LNCaP clone FGC (cell line): ENCODE results near the gene SNRNP48.

Experiments used
- DNase-seq: peaks from one replicate; pipeline ENCODE4 v3.0.0-alpha.2; 2011; ENCODE audit warnings: low read depth
- H3K4me3 ChIP-seq: 2 replicates; pipeline ENCODE4 v1.5.1; 2011; ENCODE audit warnings: mild to moderate bottlenecking, low read depth, low read length, control low read depth
- TF ChIP-seq, protein P1 (sequence below): IDR thresholded peaks from 2 replicates; pipeline ENCODE4 v1.5.1; 2012; ENCODE audit warnings: mild to moderate bottlenecking; ENCODE audit not compliant: control insufficient read depth, insufficient read depth; ENCODE audit errors: extremely low read depth

SNRNP48 gene

DNA sequence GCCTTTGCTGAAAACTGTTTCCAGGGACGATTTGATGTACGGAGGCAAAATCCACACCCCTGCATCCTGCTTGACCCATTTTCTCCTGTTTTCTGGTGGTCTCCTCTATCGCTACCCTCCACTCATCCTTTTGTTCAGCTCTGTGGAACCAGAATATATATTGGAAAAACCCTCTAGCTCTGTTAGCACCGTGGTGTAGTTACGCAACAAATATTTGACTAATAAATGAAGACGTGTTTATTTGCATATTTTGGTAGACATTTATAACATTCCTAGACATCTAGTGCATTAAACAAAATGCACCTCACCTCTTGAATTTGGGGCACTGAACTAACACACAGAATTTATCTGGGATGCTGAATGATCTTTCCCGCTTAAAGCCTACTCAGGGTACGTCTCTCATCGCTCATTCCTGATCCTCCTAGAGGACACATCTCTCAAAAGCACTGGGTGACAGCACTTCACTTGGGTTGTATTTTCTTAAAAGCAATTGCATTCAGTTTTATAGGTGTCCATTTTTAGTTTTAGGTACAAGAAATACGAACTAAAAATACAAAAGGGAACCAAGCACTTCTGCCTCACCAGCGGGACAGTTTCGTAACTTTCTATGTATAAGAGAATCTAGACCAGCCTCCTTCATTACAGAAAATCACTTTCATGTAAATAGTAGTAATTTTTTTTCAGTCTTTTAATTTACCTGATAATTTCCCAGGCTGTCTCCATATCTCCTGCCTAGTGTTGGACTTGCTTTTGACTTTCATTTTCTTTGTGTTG is 59.2 kb downstream of the SNRNP48 start:
- no peak for DNase-seq
- TF ChIP-seq, protein P1, sequence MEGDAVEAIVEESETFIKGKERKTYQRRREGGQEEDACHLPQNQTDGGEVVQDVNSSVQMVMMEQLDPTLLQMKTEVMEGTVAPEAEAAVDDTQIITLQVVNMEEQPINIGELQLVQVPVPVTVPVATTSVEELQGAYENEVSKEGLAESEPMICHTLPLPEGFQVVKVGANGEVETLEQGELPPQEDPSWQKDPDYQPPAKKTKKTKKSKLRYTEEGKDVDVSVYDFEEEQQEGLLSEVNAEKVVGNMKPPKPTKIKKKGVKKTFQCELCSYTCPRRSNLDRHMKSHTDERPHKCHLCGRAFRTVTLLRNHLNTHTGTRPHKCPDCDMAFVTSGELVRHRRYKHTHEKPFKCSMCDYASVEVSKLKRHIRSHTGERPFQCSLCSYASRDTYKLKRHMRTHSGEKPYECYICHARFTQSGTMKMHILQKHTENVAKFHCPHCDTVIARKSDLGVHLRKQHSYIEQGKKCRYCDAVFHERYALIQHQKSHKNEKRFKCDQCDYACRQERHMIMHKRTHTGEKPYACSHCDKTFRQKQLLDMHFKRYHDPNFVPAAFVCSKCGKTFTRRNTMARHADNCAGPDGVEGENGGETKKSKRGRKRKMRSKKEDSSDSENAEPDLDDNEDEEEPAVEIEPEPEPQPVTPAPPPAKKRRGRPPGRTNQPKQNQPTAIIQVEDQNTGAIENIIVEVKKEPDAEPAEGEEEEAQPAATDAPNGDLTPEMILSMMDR: no peak

DNA sequence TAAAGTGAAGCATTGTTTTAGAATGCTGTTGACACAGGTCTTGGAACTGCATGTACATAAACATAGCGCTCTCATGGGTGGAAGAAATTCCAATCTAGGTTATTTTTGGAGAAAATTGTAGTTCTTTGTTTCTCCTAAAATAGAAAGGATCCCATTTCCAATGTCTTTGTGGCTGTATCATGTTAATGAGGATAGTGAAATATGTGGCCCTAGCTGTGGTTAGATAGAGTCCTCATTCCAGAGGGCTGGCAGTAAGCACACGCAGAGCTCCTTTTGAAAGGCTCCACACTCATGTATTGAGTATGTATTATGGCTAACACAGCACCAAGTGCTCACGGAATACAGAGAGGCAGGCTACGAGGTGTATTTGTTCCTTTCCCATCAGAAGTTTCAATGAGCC is 60.9 kb downstream of the SNRNP48 start:
- TF ChIP-seq, protein P1: no peak
- DNase-seq: no peak
- no peak overlapping the region for H3K4me3 ChIP-seq

More for the DNA sequence above, 59.2 kb downstream of the SNRNP48 start:
- H3K4me3 ChIP-seq: no peak overlapping the region

DNA sequence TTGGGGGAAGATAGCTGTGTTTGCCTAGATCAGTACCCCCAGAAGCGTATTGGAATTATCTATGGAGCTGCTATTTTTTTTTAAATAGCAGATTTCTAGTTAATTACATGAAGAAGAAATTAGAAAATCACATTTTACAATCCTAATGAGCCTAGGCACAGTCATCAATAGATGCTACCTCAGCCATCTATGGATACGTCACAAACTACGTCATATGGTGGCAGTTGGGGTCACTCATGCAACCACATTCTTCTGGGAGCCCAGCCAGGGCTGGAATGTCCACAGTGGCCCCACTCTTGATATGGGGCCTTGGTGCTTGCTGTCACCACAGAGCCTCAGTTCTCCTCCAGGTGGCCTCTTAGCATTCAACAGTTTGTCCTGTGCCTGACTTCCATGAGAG is 63.0 kb downstream of the SNRNP48 start:
- H3K4me3 ChIP-seq: no peak overlapping the region
- TF ChIP-seq, protein P1: no peak
- no peak for DNase-seq

DNA sequence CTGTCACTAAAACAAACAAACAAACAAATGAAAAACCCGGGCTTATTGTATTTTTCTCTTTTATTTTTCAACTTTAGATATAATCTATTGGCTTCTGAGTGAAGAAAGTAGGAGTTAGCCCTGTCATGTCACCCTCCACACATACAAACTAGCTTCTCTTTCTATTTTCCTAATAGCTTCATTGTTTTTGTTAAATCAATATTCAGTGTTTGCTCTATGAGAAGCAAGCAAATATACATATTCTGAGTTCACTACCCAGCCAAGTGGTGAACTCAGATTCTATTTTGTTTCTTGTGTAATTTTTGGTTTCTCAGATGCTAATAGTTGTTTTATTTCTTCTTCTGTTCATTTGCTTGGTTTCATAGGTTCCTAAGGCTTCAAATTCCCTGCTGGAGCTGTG is 66.4 kb downstream of the SNRNP48 start:
- TF ChIP-seq, protein P1: no peak
- no peak for DNase-seq
- no peak overlapping the region for H3K4me3 ChIP-seq

DNA sequence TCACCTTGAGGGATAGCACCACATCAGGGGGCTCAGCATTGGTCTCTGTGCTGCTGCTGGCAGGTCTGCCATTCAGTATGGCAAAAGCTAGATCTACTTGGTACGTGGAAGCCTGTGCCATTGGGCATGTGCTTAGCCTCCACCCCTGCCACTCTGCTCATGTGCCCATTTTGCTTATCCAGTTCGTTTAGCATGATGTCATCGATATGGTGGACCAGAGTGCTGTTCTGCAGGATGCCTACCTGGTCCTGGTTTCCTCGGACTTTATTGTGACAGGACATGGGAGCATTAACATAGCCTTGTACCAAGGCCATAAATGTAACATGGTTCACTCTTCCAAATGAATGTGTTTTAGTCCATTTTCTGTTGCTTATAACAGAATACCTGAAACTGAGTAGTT is 68.5 kb downstream of the SNRNP48 start:
- H3K4me3 ChIP-seq: no peak overlapping the region
- TF ChIP-seq, protein P1: no peak
- no peak for DNase-seq

DNA sequence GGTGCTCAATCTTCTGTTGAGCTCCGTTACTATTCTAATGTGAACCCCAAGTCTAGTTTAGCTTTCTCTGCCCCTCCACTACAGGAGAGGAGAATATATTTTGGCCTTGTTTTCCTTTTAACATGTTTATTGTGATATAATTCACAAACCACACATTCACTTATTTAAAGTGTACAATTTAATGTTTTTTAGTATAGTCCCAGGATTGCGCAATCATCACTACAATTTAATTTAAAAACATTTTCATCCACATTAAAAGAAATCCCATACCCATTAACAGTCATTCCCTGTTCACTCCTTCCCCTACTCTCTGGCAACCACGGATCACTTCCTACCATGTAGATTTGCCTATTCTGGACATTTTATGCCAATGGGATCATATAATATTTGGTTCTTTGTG is 71.4 kb downstream of the SNRNP48 start:
- no peak overlapping the region for H3K4me3 ChIP-seq
- TF ChIP-seq, protein P1: no peak
- no peak for DNase-seq
